Measurements from ENCODE around the gene PCNX2. TPM values are rescaled to one million over a fixed set of nuclear protein-coding genes. Genes with fewer than 3 reads are reported as not detected.
"Not testable (repeated sequence)": the region's sequence is repeated elsewhere in the genome, so short reads cannot be mapped to it uniquely, and the experiment has no call there.

The PCNX2 gene
- total RNA-seq, 1 donor from 2014 or later = 0.20 TPM

GRCh38 chr1:233112186-233113008 lies 183.1 kb downstream of the PCNX2 start:
- no peak for DNase-seq (ENCODE audit: low read depth in 2 of 2)

GRCh38 chr1:233111731-233112130 lies 183.8 kb downstream of the PCNX2 start:
- DNase-seq (ENCODE audit: low read depth in 2 of 2) = no peak

GRCh38 chr1:233109096-233109495 lies 186.4 kb downstream of the PCNX2 start:
- DNase-seq (ENCODE audit: low read depth in 2 of 2) = no peak

- peak in 1 of 2 donors; percentile 10 for DNase-seq (ENCODE audit: low read depth in 2 of 2)
These were observed 187.8 kb downstream of the PCNX2 start for GRCh38 chr1:233107716-233108130.

GRCh38 chr1:233107130-233107660 lies 188.3 kb downstream of the PCNX2 start:
- DNase-seq (ENCODE audit: low read depth in 2 of 2) = no peak

GRCh38 chr1:233105225-233105624 lies 190.3 kb downstream of the PCNX2 start:
- DNase-seq (ENCODE audit: low read depth in 2 of 2) = no peak

GRCh38 chr1:233102341-233102740 lies 193.2 kb downstream of the PCNX2 start:
- no peak for DNase-seq (ENCODE audit: low read depth in 2 of 2)

GRCh38 chr1:233097959-233098580 lies 197.5 kb downstream of the PCNX2 start:
- DNase-seq (ENCODE audit: low read depth in 2 of 2) = peak in 1 of 2 donors; percentile 41

- no peak for DNase-seq (ENCODE audit: low read depth in 2 of 2)
These were observed 198.0 kb downstream of the PCNX2 start for GRCh38 chr1:233097546-233097945.

- no peak for DNase-seq (ENCODE audit: low read depth in 2 of 2)
These were observed 200.8 kb downstream of the PCNX2 start for GRCh38 chr1:233094691-233095090.

GRCh38 chr1:233094269-233094668 lies 201.3 kb downstream of the PCNX2 start:
- DNase-seq (ENCODE audit: low read depth in 2 of 2) = no peak

- no peak for DNase-seq (ENCODE audit: low read depth in 2 of 2)
These were observed 204.6 kb downstream of the PCNX2 start for GRCh38 chr1:233090746-233091494.

- DNase-seq (ENCODE audit: low read depth in 2 of 2) = no peak
These were observed 206.3 kb downstream of the PCNX2 start for GRCh38 chr1:233089251-233089650.

- no peak for DNase-seq (ENCODE audit: low read depth in 2 of 2)
These were observed 206.9 kb downstream of the PCNX2 start for GRCh38 chr1:233088613-233089012.

GRCh38 chr1:233086961-233087881 lies 208.3 kb downstream of the PCNX2 start:
- no peak for DNase-seq (ENCODE audit: low read depth in 2 of 2)

- no peak for DNase-seq (ENCODE audit: low read depth in 2 of 2)
These were observed 210.0 kb downstream of the PCNX2 start for GRCh38 chr1:233085566-233085965.

- no peak for DNase-seq (ENCODE audit: low read depth in 2 of 2)
These were observed 212.6 kb downstream of the PCNX2 start for GRCh38 chr1:233082778-233083550.

GRCh38 chr1:233081735-233082134 lies 213.8 kb downstream of the PCNX2 start:
- DNase-seq (ENCODE audit: low read depth in 2 of 2) = peak in 1 of 2 donors; percentile 70

- DNase-seq (ENCODE audit: low read depth in 2 of 2) = not testable (repeated sequence)
These were observed 214.7 kb downstream of the PCNX2 start for GRCh38 chr1:233080827-233081226.

GRCh38 chr1:233080286-233080685 lies 215.2 kb downstream of the PCNX2 start:
- no peak for DNase-seq (ENCODE audit: low read depth in 2 of 2)

Measured in lung microvascular endothelial cell (primary cell).